H1 (cell line): ENCODE measurements around the gene MCUR1. TPM values are rescaled to one million over a fixed set of nuclear protein-coding genes. Genes with fewer than 3 reads are reported as not detected.

Experiments
- CTCF ChIA-PET: fragments of 300-600 bp; sonication (Branson Sonifier 250); formaldehyde crosslinking; loops from one replicate; lab custom pipeline; 2021; ENCODE audit not compliant: partially characterized antibody; lab: Charles Lee
- POLR2A ChIA-PET: fragments of 300-600 bp; sonication (Branson Sonifier 250); formaldehyde crosslinking; loops from one replicate; lab custom pipeline; 2021; ENCODE audit warnings: inconsistent platforms; ENCODE audit not compliant: partially characterized antibody; lab: Charles Lee
- DNase-seq, 2 experiments: peaks; one replicate each; pipeline versions ENCODE4 v3.0.0 to v3.0.0-alpha.2; 2010 to 2022; ENCODE audit warnings: low spot score in 2 of 2, low read depth in 1 of 2, mixed read lengths in 1 of 2
- FAIRE-seq: peaks from 2 replicates; lab custom pipeline; 2011; peaks lifted over from hg19 to GRCh38; lab: Jason Lieb, UNC
- H2AFZ ChIP-seq: 2 replicates; pipeline ENCODE4 v1.8.1; 2012; ENCODE audit warnings: low read length, inconsistent platforms
- H2AK5ac ChIP-seq: 2 replicates; pipeline ENCODE4 v1.6.1; 2013; ENCODE audit warnings: low read depth, low read length
- H2BK120ac ChIP-seq: replicated peaks from 2 replicates; pipeline ENCODE3; 2013; ENCODE audit warnings: low read depth, low read length, inconsistent platforms
- H2BK12ac ChIP-seq: 2 replicates; pipeline ENCODE4 v1.6.1; 2013; ENCODE audit warnings: low read depth, low read length
- H2BK15ac ChIP-seq: 2 replicates; pipeline ENCODE4 v1.6.1; 2013; ENCODE audit warnings: low read length
- H2BK20ac ChIP-seq: 2 replicates; pipeline ENCODE4 v1.6.1; 2013; ENCODE audit warnings: low read length
- H2BK5ac ChIP-seq: 2 replicates; pipeline ENCODE4 v1.6.1; 2013; ENCODE audit warnings: low read depth, low read length
- H3K14ac ChIP-seq: 2 replicates; pipeline ENCODE4 v1.6.1; 2013; ENCODE audit warnings: inconsistent platforms; ENCODE audit not compliant: insufficient read length
- H3K18ac ChIP-seq: 2 replicates; pipeline ENCODE4 v1.6.1; 2013; ENCODE audit warnings: low read length; ENCODE audit errors: extremely low read depth
- H3K23ac ChIP-seq: 2 replicates; pipeline ENCODE4 v1.6.1; 2013; ENCODE audit warnings: inconsistent platforms; ENCODE audit not compliant: insufficient read length
- H3K23me2 ChIP-seq: 2 replicates; pipeline ENCODE4 v1.6.1; 2013; ENCODE audit warnings: low read depth, low read length
- H3K27ac ChIP-seq: 2 replicates; pipeline ENCODE4 v1.6.1; 2011; ENCODE audit warnings: low read depth, low read length, inconsistent platforms
- H3K27me3 ChIP-seq, 4 experiments: replicated peaks in 1 of 4; 1 replicate in 1 of 4; 2 replicates in 3 of 4; pipeline versions ENCODE4 v1.6.1 to v1.8.1; 2011 to 2013; ENCODE audit warnings: low read length in 3 of 4, mild to moderate bottlenecking in 3 of 4, inconsistent platforms in 2 of 4, mixed read lengths in 2 of 4, moderate library complexity in 1 of 4; ENCODE audit not compliant: control insufficient read depth in 3 of 4, insufficient read depth in 3 of 4; ENCODE audit errors: extremely low read depth in 1 of 4
- H3K36me3 ChIP-seq, 4 experiments: 2 replicates each; pipeline versions ENCODE4 v1.6.1 to v1.8.1; 2011 to 2013; ENCODE audit warnings: mild to moderate bottlenecking in 4 of 4, low read length in 3 of 4, moderate library complexity in 2 of 4, control low read depth in 1 of 4, inconsistent platforms in 1 of 4; ENCODE audit not compliant: insufficient read depth in 4 of 4, control insufficient read depth in 2 of 4
- H3K4ac ChIP-seq: replicated peaks from 2 replicates; pipeline ENCODE3; 2013; ENCODE audit warnings: low read length, low read depth, mixed read lengths, inconsistent platforms; ENCODE audit not compliant: insufficient read length
- H3K4me1 ChIP-seq, 4 experiments: replicated peaks in 1 of 4; 1 replicate in 1 of 4; 2 replicates in 3 of 4; pipeline versions ENCODE4 v1.6.1 to v1.8.1; 2011 to 2013; ENCODE audit warnings: low read length in 3 of 4, inconsistent platforms in 2 of 4, mixed read lengths in 1 of 4; ENCODE audit not compliant: insufficient read depth in 4 of 4, control insufficient read depth in 3 of 4
- H3K4me2 ChIP-seq, 2 experiments: 2 replicates each; pipeline versions ENCODE4 v1.6.1 to v1.8.1; 2011 to 2013; ENCODE audit warnings: low read depth in 2 of 2, low read length in 2 of 2, control low read depth in 1 of 2, inconsistent platforms in 1 of 2, mild to moderate bottlenecking in 1 of 2; ENCODE audit not compliant: insufficient read depth in 1 of 2
- H3K4me3 ChIP-seq, 4 experiments: fragments of 200-600, 300-600 bp in 1 of 4; sonication (generic), shearing (Covaris generic), sonication (Bioruptor Twin) in 1 of 4; 2 replicates each; pipeline versions ENCODE4 v1.5.1 to v1.8.1; 2011 to 2016; ENCODE audit warnings: low read length in 4 of 4, low read depth in 3 of 4, control low read depth in 2 of 4, inconsistent platforms in 2 of 4, mild to moderate bottlenecking in 2 of 4, mixed read lengths in 1 of 4, moderate library complexity in 1 of 4; ENCODE audit not compliant: insufficient read depth in 2 of 4; ENCODE audit errors: extremely low read depth in 1 of 4
- H3K56ac ChIP-seq: replicated peaks from 2 replicates; pipeline ENCODE3; 2013; ENCODE audit warnings: low read depth, mild to moderate bottlenecking, mixed read lengths, low read length, inconsistent platforms; ENCODE audit not compliant: insufficient read length
- H3K79me1 ChIP-seq: 2 replicates; pipeline ENCODE4 v1.6.1; 2013; ENCODE audit warnings: low read depth, low read length, control low read depth
- H3K79me2 ChIP-seq, 2 experiments: 2 replicates each; pipeline versions ENCODE4 v1.6.1 to v1.8.1; 2012 to 2013; ENCODE audit warnings: low read length in 2 of 2, mild to moderate bottlenecking in 2 of 2, inconsistent platforms in 1 of 2; ENCODE audit not compliant: insufficient read depth in 2 of 2, control insufficient read depth in 1 of 2
- H3K9ac ChIP-seq, 4 experiments: replicated peaks in 1 of 4; 1 replicate in 1 of 4; 2 replicates in 3 of 4; pipeline versions ENCODE4 v1.6.1 to v1.8.1; 2011 to 2013; ENCODE audit warnings: low read depth in 3 of 4, low read length in 3 of 4, control low read depth in 2 of 4, mild to moderate bottlenecking in 2 of 4, moderate library complexity in 2 of 4, inconsistent platforms in 1 of 4; ENCODE audit errors: extremely low read depth in 1 of 4
- H3K9me3 ChIP-seq, 2 experiments: 2 replicates each; pipeline versions ENCODE4 v1.6.1 to v1.8.1; 2012 to 2013; ENCODE audit warnings: mild to moderate bottlenecking in 2 of 2, moderate library complexity in 2 of 2, control low read depth in 1 of 2, inconsistent platforms in 1 of 2, low read depth in 1 of 2, low read length in 1 of 2, mixed read lengths in 1 of 2; ENCODE audit not compliant: insufficient read depth in 2 of 2
- H4K20me1 ChIP-seq, 2 experiments: replicated peaks in 1 of 2; 2 replicates each; pipeline versions ENCODE3 to v1.8.1; 2011 to 2013; ENCODE audit warnings: inconsistent platforms in 2 of 2, low read length in 2 of 2, mild to moderate bottlenecking in 1 of 2; ENCODE audit not compliant: insufficient read depth in 2 of 2, control insufficient read depth in 1 of 2
- H4K5ac ChIP-seq: 2 replicates; pipeline ENCODE4 v1.6.1; 2013; ENCODE audit warnings: low read length, low read depth, mixed read lengths, inconsistent platforms; ENCODE audit not compliant: insufficient read length
- H4K8ac ChIP-seq: 2 replicates; pipeline ENCODE4 v1.8.0; 2013; ENCODE audit warnings: mild to moderate bottlenecking, moderate library complexity, low read length, inconsistent platforms; ENCODE audit not compliant: insufficient read depth; ENCODE audit errors: extremely low read depth
- H4K91ac ChIP-seq: replicated peaks from 2 replicates; pipeline ENCODE3; 2013; ENCODE audit warnings: low read length, mixed read lengths, inconsistent platforms; ENCODE audit not compliant: insufficient read length
- BACH1 ChIP-seq: IDR thresholded peaks from 2 replicates; pipeline ENCODE4 v1.6.1; 2012; ENCODE audit warnings: low read length, improper control_type of control experiment
- MAFK ChIP-seq: IDR thresholded peaks from 2 replicates; pipeline ENCODE4 v1.6.1; 2012; ENCODE audit warnings: low read depth, mild to moderate bottlenecking, improper control_type of control experiment, low read length
- NRF1 ChIP-seq: IDR thresholded peaks from 2 replicates; pipeline ENCODE4 v1.6.1; 2011; ENCODE audit warnings: mild to moderate bottlenecking, low read depth, low read length, improper control_type of control experiment
- POLR2A ChIP-seq, 2 experiments: IDR thresholded peaks; 1 replicate in 1 of 2; 2 replicates in 1 of 2; pipeline ENCODE4 v1.6.1; 2011; ENCODE audit warnings: low read depth in 2 of 2, low read length in 2 of 2, mild to moderate bottlenecking in 2 of 2; ENCODE audit errors: control extremely low read depth in 1 of 2
- ZNF274 ChIP-seq: IDR thresholded peaks from 2 replicates; pipeline ENCODE4 v1.7.0; 2012; ENCODE audit warnings: low read length, borderline replicate concordance; ENCODE audit errors: extremely low read depth
- WGBS, 2 experiments: shearing (Covaris generic) in 1 of 2; methylation state at CpG; one replicate each; pipeline versions ENCODE4 v1.1.6 to v1.1.7; 2013 to 2015; ENCODE audit warnings: low lambda C conversion rate in 2 of 2, mixed read lengths in 2 of 2, inconsistent platforms in 1 of 2, low coverage in 1 of 2, missing lambda C conversion rate in 1 of 2; ENCODE audit not compliant: insufficient replicate concordance in 2 of 2, insufficient coverage in 1 of 2, insufficient read length in 1 of 2; ENCODE audit errors: extremely low coverage in 1 of 2, missing lambda C conversion rate in 1 of 2; 5-methylcytosine and 5-hydroxymethylcytosine counted together
- polyA plus RNA-seq, 7 experiments: library from polyadenylated mRNA; depleted of rRNA in 3 of 7; stranded (reverse) in 5 of 7; unstranded in 2 of 7; fragments of >200 nt in 5 of 7; fragments of 200-250 nt in 2 of 7; gene quantifications; 1 replicate in 5 of 7; 2 replicates in 1 of 7; 4 replicates in 1 of 7; pipeline versions ENCODE4 v1.2.1 to v1.2.3, GENCODE V29; 2011 to 2013; ENCODE audit warnings: missing spikeins in 2 of 7, mixed read lengths in 2 of 7
- total RNA-seq: library from RNA; stranded (reverse); fragmentation: NEBNext Ultra II Directional; extraction: Animal tissue kit (Norgen Biotek cat#: 25700); gene quantifications from 2 replicates; pipeline ENCODE4 v1.2.1, GENCODE V29; 2021

MCUR1 gene
- total and polyA plus RNA-seq, 2 of the 8 experiments (the other 6 are each of a cell fraction or from before 2014, with no cell fraction given), result 9.6 to 37.3 TPM

DNA sequence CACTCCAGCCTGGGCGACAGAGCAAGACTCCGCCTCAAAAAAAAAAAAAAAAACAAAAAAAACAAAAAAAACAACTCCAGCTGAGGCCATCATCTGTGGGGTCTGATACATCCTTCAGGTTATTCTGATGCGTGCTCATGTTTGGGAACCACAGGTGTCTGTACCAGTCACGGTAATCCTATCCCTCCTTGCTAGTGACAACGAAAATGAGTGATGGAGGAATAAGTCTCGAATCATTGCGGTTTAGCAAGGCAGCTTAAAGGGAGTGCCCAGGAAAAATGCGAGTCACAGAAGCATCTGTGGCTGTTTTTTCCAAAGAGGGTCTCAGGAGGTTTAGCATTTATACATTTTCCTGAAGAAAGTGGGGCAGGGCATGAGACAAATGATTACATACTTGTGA, 48.8 kb downstream of the MCUR1 start:
- Histone ChIP-seq H3K14ac (no peak overlapping the region), H3K4ac (no peak overlapping the region), H3K27me3 (no peaks in the 10 kb centered on the region), H3K4me2 (no peak overlapping the region), H2AK5ac (no peak overlapping the region), H4K20me1 (no peaks in the 10 kb centered on the region), H4K8ac (no peak overlapping the region), H4K5ac (no peak overlapping the region), H3K23me2 (no peaks in the 10 kb centered on the region), H3K4me3 (no peak overlapping the region), H2BK20ac (no peak overlapping the region), H2BK5ac (no peak overlapping the region), H4K91ac (no peak overlapping the region), H2BK12ac (no peak overlapping the region), H3K56ac (no peak overlapping the region), H3K23ac (no peak overlapping the region), H3K36me3 (no peaks in the 10 kb centered on the region), H3K4me1 (peaks cover 0 to 4% (median under 1%) of the 10 kb centered on the region in 4 experiments; a peak in 2 of 7 replicates), H3K9ac (no peak overlapping the region), H2BK15ac (no peak overlapping the region), H3K27ac (no peak overlapping the region), H2AFZ (no peak overlapping the region), H2BK120ac (no peak overlapping the region), H3K9me3 (peaks cover 0 to 6% of the 10 kb centered on the region in 2 experiments; a peak in 1 of 4 replicates), H3K79me1 (no peaks in the 10 kb centered on the region), H3K79me2 (no peaks in the 10 kb centered on the region), H3K18ac (no peak overlapping the region)
- ChIA-PET POLR2A (interaction anchor here (0.7 to 1.1 kb wide), 2 partner anchors 22 to 42 kb away, joined by 3 read pairs; no protein-coding TSS in a partner anchor), CTCF (interaction anchor here (0.7 kb wide), 1 partner anchor 33 kb away, joined by 3 read pairs; no protein-coding TSS in a partner anchor)
- 89% methylated on average over 6 of the region's 8 CpGs; no CpG with 5 or more reads in 1 of the 2 experiments for WGBS, 2 experiments
- DNase-seq (no peak), FAIRE-seq (no peak)
- TF ChIP-seq MAFK (no peak), NRF1 (no peak), BACH1 (no peak), ZNF274 (no peak), POLR2A (IDR thresholded peaks at IDR 0.05; ENCODE audit: control extremely low read depth in 1 of 2, low read depth in 2 of 2, low read length in 2 of 2) (no peak)
